22Rv1 (cell line): ENCODE measurements around the gene MBOAT7.

Source experiments
- H3K27ac ChIP-seq: fragments of 450-650 bp; 2 replicates; pipeline ENCODE4 v1.5.1; 2017
- CTCF ChIP-seq: fragments of 450-650 bp; IDR thresholded peaks from 2 replicates; pipeline ENCODE4 v1.5.1; 2017; ENCODE audit warnings: mild to moderate bottlenecking
- ZFX ChIP-seq: fragments of 450-650 bp; IDR thresholded peaks from 2 replicates; pipeline ENCODE4 v1.6.1; 2017; ENCODE audit warnings: antibody characterized with exemption, borderline replicate concordance

The MBOAT7 gene

GRCh38 chr19:54142166-54142780 is 47.1 kb downstream of the MBOAT7 start:
- no peak overlapping the region for H3K27ac ChIP-seq

GRCh38 chr19:54141356-54141755 is 48.0 kb downstream of the MBOAT7 start:
- H3K27ac ChIP-seq = no peak overlapping the region
- TF ChIP-seq ZFX = no peak
- TF ChIP-seq CTCF = no peak

More at GRCh38 chr19:54142166-54142780, 47.1 kb downstream of the MBOAT7 start:
- no peak for TF ChIP-seq CTCF
- no peak for TF ChIP-seq ZFX

GRCh38 chr19:54138489-54139256 is 50.7 kb downstream of the MBOAT7 start:
- peak overlapping the region; percentile 83 for H3K27ac ChIP-seq
- TF ChIP-seq ZFX (no peak), CTCF (no peak)

- TF ChIP-seq ZFX = no peak
These were observed 51.5 kb downstream of the MBOAT7 start, which contains the start of gene CNOT3 for GRCh38 chr19:54137699-54138488. CNOT3 (plus strand) TSS chr19:54137762; CDS start chr19:54142979, 5,217 bp downstream.

GRCh38 chr19:54136864-54137698 is 52.3 kb downstream of the MBOAT7 start:
- TF ChIP-seq ZFX (no peak), CTCF (no peak)
- peak overlapping the region; percentile 88 for H3K27ac ChIP-seq

More at GRCh38 chr19:54137699-54138488, 51.5 kb downstream of the MBOAT7 start, which contains the start of gene CNOT3:
- peak within 1 kb of the TSS; percentile 88 for H3K27ac ChIP-seq

GRCh38 chr19:54136086-54136863 is 53.1 kb downstream of the MBOAT7 start:
- TF ChIP-seq ZFX = no peak
- no peak for TF ChIP-seq CTCF
- H3K27ac ChIP-seq = peak overlapping the region; percentile 88
